DMS53 treated with DMSO at 0.1 percent for 48 hours (cell line): ENCODE measurements around the gene COL7A1.

ENCODE experiments used
- DNase-seq: peaks from one replicate; lab custom pipeline; 2025; ENCODE audit not compliant: unreplicated experiment; lab: John Stamatoyannopoulos, UW

The COL7A1 gene

DNA sequence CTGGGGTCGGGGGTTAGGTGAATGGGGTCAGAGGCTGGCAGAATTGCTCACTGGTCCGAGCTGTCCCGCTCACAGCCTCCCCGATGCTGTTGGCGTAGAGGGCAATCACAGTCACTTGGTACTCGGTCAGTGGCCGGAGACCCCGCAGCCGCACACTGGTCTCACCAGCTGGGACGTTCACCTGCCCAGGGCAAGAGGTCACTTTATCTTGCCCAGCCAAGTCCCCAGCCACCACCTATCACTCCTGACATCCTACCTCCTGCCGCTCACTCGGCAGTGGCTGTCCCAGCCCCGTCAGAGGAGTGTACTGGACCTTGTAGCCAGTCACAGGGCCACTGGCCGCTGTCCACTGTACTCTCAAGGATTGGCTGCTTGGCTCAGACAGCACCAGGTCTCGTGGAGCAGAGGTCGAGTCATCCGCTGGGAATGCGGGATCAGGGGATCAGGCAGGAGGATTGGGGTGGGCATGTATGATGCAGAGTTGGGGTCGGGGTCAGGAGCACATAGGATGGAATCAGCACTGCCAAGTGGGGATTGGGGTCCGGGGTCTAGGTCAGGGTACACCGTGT, 2.5 kb downstream of the COL7A1 start:
- DNase-seq, result no peak

DNA sequence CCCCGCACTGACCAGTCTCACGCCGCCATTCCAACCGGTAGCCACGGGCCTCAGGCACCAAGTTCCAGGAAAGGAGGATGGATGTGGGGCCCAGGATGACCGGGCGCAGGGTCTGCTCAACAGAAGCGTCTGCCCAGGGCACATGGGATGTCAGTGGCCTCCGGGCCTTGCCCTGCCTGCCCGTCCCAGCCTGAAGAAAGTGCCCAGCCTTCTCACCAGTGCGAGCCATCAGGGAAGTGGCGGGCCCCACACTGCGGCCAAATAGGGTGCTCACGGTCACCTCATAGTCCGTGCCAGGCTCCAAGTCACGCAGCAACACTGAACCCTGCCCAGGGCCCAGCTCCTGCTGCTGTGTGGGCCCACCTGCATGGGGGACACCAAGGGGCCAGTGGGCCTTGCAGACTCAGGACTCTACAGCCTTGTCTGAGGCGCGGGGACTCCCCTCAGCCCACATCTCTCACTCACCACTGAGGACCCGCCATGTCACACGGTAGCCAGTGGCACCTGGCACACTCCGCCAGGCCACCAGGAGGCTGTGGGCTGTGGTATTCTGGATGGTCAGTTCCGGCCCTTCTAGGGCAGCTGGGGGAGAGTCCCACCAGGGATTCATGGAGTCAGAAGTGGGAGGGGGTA, 3.1 kb downstream of the COL7A1 start:
- DNase-seq, result no peak

DNA sequence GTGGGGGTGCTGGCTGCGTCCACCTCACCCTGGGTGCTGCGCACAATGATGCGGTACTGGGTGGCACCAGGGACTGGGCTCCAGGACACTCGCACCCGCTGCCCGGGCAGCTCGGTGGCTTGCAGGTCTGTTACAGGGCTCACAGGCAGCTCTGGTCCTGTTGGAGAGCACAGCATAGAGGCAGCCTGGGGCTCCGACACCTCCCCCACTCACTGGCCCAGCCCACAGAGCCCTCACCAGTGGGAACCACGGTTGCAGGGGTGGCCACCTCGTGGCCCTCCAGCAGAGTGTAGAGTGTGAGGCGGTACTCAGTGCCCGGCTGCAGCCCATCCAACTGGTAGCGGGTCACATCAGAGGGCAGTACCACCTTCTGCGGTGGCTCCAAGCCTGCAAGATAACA, 3.7 kb downstream of the COL7A1 start:
- DNase-seq, result no peak

DNA sequence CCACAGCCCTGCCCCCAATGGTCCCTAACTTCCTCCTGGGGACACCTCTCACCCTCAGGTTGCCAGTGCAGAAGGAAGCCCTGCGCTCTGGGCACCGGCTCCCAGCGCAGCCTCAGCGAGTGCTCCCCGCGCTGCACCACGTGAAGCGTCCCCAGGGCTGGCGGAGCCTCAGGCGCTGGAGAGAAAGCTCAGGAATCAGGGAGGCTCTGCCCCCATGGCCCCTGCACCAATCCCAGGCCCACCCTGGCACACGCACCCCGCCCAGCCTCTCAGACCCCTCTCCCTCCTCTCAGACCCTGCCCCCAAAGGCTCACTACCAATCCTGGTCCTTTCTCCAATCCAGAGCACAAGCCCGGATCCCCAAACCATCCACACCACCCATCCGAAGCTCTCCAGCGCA, 6.9 kb downstream of the COL7A1 start:
- no peak for DNase-seq

DNA sequence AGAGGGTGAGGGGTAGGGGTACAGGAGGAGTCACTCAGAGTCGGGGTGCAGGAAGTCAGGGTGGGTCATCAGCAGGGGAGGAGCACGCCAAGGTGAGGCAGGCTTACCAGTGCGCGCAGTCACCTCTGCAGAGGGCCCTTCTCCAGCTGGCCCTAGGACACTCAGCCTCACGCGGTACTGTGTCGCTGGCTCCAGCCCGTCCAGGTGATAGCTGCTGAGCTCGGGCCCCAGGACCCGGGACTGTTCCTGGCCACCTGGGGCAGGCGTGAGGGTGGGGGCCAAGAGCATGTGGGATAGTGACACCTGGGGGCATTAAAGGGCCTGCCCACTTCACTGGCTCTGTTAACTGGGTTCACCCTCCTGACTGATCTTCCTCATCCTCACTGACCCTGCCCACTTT, 7.4 kb downstream of the COL7A1 start:
- no peak for DNase-seq

DNA sequence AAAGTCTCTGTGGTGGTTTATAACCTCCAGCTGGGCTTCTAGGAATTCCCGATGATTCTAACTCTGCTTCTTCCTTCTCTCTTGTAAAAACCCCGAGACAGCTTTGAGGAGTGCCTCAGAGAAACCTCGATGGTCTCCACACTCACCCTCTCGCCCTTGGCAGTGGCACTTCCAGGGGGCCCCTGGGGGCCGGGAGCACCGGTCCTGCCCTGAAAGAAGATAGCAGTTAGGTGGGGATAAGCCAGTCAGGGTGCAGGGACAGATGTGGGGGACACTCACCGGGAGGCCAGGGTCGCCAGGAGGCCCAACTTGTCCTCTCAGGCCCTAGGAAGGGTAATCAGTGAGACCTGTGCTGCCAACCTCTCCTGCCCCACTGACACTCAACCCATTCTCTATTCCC, 9.7 kb downstream of the COL7A1 start:
- DNase-seq, result no peak

DNA sequence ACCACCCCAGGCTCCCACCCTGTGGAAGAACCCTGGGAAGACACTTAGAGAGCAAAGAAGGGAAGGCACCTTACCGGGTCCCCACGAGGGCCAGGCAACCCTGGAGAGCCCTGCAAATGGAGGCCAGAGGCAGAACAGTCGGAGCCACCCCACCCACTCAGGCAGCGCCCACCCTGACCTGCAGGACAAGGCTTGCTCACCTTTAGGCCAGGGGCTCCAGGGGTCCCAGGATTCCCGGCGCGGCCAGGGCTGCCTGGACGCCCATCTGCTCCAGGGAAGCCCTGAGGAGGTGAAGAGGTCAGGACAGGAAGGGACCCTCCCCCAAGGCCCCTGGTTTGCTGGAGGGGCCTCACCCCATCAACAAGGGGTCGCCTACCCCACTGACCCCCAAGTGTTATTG, 10.3 kb downstream of the COL7A1 start:
- no peak for DNase-seq

DNA sequence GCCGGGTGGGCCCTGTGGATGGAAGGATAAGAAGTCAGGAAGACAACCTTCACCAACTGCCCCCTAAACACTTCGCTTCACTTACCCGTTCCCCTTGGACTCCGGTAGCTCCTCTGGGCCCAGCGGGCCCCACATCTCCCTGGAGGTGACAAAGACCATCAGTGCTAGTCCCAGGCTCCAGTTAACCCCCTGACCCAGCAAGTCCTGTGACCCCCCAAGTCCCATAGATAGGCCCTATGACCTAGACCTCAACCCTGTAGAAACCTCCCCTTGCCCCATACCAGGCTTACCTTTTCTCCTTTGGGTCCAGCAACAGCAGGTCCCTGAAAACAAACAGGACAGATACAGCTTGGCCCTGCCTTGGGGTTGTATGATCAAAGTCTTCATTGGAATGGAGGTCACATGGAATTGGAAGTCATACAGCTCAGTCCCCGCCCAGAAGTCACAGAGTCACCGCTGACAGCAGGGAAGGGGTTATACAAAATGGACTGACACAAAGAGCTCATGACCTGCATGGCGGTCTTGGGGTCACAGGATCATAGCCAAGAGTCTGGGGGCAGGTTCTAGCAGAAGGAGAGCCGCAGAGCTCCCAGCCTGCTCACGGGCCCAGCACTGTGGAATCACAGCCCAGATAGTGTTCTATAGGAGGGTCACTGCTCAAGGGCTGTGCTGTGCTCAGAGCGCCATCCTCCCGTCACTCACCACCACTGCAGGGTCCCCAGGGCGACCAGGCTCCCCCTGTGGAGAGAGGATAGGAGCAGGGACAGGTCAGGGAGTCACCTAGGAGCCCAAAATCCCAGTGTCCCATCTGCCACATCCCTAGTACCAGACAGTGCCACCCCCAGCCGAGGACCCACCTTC, 13.3 kb downstream of the COL7A1 start:
- no peak for DNase-seq

DNA sequence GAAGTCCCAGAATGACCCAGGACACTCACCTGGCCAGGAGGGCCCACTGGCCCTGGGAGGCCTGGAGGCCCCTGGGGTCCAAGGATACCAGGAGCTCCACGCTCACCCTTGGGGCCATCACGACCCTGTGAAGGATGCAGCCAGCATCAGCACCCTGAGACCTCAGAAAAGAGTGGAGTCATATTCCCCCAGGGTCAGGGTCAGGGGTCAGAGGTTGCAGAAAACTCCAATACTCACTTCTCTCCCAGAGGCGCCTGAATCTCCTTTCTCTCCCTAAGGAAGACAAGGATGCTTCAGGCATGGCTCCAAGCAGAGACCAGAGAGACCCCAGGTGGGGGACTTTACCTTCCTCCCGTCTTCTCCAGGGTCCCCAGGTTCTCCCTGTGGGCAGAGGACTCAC, 18.5 kb downstream of the COL7A1 start:
- DNase-seq, result no peak

DNA sequence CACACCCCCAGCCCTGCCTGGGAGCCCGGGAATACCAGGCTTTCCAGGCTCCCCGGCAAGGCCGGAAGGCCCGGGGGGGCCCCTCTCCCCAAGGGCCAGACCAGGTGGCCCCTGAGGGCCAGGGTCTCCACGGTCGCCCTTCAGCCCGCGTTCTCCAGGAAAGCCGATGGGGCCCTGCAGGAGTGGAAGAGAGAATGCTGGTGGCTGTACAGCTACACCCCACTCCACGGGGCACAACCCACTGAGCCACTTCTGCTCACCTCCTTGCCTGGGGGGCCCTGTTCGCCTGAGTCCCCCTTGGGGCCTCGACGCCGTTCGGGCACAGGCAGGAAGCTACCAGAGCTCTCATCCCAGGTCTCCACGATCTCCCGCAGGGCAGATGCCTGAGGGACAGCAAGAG, 19.8 kb downstream of the COL7A1 start:
- no peak for DNase-seq

DNA sequence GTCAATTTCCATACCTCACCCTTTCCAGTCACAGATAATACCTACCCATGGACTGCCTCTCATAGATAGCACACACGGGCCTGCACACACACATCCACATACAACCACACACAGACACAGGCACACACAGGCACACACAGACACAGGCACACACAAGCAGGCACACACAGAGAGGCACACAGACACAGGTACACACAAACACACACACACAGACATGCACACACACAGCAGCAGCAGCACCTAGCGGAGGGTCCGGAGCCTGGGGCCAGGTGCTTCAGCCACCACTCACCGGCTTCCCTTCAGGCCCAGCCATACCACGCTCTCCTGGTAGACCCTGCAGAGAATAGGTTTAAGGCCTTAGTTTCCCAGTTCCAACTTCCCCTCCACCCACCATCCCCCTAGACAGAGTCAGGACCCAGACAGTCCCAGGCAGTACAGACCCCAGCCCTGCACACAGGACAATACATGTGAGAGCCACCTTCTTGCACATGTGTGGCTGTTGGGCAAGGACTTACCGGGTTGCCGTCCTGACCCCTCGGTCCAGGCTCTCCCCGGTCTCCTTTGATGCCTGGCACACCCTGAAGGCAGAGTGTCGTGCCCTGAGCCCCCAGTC, 21.1 kb downstream of the COL7A1 start:
- DNase-seq, result no peak

DNA sequence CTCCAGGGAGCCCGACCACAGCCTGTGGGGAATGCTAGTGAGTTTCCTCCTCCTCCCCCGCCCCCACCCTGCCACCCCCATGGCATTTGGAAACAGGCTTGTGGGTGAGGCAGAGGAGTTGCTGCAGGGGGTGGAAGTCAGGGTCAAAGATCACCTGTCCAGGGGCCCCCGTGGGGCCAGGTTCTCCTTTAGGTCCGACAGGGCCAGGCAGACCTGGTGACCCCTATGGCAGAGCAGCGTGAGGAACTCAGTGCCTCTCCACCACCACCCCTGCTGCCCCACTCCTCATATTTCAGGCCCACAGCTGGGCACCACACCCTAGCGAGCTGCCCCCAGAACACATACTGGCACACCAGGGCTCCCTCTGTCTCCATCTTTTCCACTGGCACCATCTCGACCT, 22.6 kb downstream of the COL7A1 start:
- no peak for DNase-seq

DNA sequence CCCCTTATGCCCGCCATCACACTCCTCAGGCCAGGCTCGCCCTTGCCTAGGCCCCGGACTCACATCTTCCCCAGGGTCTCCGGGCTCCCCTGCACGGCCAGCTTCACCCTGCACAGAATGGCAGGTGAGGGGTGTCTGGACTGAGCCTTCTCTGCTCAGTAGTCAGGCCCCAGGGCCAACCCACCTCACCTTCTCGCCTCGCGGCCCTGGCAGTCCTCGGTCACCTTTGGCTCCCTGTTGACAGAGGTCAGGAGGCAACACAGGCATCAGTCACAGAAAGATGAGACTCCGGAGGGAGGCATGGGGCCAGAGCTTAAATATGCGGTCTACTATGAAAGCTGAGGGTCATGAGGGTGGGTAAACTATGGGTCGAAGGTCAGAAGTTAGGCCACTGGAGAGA, 23.2 kb downstream of the COL7A1 start:
- no peak for DNase-seq

DNA sequence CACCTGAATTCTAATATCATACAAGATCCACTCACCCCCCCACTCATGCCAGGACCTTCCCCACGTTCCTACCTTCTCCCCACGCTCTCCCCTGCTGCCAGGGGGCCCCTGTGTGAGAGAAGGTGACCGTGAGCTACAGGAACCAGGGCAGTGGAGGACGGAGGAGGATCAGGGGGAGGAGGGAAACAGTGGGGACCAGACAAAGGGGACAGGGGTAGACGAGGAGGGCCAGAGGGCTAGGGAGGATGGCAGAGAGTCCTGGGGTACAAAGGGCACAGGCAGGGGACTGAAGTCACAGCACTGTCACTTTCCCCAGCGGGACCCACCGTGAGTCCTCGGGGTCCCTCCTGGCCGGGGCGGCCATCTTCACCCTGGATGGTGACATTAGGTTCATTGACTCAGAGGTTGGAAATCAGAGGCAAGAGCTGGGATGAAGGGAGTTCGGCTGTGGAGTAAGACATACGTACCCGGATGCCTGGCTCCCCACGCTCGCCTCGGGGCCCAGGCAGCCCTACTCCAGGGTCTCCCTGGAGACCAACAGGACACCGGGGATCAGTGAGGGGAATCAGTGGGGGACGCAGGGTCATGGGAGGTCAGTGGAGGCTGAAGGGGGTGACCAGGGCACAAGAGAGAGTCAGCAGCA, 25.2 kb downstream of the COL7A1 start:
- no peak for DNase-seq

DNA sequence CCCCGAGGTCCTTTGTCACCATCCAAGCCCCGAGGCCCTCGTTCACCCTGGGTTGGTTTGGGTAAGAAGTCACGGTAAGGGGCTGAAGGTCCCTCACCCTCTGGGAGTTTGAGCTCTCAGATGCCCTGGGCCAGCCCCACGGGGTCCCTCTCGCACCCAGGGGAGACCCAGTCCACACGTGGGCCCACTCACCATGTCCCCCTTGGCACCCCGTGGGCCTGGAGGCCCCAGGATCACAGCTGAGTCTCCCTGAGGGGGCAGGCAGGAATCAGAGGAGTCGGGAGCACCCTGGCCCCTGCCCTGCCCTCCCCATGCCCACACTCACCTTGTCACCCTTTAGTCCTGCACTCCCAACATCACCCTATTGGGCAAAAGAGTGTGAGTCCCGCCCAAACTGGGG, 25.7 kb downstream of the COL7A1 start:
- DNase-seq, result no peak

DNA sequence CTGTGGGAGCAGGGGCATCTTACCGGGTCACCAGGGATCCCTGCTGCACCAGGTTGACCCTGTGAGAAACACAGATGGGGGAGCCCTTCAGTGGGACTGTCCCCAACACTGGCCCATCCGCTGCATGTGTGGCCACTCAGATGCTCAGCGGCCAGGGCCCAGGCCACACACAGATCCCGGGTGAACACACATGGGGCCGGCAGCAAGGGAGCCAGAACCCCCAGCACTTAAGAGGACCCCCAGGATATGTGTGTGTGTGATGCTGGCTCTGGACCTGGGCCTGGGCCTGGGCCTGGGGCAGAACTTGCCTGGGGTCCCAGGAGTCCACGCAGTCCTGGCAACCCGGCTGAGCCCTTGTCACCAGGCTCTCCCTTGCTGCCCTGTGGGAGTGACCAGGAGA, 26.7 kb downstream of the COL7A1 start:
- no peak for DNase-seq

DNA sequence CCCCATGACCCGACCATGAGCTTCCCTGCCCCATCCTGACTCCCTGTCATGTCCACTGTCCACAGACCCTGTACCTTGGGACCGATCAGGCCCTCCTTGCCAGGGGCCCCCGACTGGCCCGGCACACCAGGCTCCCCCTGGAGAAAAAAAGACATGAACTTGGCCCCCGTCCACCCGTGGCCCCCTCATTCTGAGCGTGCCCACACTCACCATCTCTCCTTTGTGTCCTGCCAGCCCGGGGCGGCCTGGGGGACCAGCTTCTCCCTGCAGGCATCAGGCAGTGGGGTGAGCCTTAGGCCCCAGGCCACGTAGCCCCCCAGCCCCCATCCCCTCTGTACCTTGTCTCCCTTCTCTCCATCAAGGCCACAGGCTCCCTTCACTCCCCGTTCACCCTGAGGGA, 27.6 kb downstream of the COL7A1 start:
- DNase-seq, result no peak

DNA sequence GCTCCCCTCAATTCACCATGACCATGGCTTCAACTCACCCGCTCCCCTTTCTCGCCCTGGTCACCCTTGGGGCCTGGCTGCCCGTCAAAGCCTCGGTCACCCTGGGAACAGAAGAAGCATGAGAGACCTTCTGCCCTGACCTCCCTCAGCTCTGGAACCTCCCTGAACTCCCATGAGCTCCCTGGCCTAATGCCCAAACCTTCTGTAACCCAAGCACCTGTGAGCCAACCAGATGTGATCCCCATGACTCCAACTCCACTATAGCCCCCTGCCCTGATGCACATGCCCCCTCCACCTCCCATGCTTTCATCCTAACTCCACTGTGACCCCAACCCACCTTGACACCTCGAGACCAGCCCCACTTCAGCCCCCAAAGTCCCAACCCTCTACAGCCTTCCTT, 28.0 kb downstream of the COL7A1 start:
- DNase-seq, result no peak

DNA sequence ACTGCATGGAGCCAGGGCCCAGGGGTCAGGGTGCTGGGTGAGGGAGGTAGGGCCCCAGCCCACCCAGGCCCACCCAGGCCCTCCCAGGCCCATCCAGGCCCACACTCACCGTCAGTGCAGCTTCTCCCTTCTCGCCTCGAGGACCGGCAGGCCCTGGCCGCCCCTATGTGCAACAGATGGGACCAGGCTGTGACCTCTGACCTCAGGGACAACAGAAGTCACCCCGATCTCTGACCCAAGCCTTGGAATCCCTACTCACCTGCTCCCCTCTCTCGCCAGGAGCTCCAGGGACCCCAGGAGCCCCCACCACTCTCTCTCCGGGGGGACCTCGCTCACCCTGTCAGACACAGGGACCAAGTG, 28.7 kb downstream of the COL7A1 start:
- DNase-seq, result no peak

DNA sequence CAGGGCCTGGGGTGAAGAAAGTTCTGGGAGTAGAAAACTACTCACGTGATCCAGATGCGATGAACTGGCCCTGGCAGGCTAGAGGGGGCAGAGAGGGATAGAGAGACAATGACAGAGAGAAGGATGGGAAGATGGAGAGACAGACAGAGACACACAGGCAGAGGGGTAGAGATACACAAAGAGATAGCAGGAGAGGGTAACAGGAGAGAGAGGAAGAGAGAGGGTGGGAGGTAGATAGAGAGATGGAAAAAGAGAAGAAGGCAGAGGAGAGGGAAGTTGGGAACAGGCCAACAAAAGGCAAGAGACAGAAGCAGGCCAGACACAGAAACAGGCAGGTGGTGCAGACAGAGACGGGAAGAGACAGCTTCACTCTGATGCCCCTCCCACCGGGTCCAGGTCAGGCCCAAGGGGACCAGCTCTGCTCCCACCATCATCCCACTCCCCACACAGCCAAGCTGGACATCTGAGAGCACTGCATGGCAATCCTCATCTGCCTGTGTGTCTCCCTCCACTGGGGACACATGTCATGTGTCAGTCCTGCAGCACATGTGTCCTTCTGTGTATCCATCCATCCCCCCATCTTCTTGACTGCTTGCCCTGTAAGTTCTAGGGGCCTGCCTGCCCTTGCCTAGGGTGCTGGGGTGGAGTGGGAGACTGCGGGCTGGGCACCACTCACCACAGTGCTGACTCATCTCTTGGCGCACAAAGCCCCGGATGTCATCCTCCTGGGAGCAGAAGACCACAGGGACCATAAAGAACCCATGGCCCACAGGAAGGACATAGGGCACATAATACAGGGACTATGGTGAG, 29.3 kb downstream of the COL7A1 start:
- no peak for DNase-seq

DNA sequence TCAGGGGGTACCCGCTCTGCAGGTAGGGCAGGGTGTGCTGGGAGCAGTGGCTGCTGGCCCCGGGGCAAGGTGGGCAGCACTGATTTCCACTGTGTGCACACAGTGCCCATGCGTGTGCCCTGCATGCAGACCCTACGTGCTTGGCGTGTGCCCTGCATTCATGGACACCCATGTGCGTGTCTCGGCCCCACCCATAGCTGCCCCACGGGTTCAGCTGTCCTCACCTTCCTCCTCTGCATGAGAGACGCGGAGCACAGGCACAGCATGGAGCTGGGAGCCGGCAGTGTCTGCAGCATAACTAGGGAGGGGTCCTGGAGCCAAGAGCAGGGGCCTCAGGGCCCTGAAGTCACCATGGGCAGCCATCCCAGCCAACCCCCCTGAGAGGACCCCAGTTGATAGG, 29.9 kb downstream of the COL7A1 start:
- no peak for DNase-seq
